ENCODE results near the gene TNRC6B.

The TNRC6B gene

DNA sequence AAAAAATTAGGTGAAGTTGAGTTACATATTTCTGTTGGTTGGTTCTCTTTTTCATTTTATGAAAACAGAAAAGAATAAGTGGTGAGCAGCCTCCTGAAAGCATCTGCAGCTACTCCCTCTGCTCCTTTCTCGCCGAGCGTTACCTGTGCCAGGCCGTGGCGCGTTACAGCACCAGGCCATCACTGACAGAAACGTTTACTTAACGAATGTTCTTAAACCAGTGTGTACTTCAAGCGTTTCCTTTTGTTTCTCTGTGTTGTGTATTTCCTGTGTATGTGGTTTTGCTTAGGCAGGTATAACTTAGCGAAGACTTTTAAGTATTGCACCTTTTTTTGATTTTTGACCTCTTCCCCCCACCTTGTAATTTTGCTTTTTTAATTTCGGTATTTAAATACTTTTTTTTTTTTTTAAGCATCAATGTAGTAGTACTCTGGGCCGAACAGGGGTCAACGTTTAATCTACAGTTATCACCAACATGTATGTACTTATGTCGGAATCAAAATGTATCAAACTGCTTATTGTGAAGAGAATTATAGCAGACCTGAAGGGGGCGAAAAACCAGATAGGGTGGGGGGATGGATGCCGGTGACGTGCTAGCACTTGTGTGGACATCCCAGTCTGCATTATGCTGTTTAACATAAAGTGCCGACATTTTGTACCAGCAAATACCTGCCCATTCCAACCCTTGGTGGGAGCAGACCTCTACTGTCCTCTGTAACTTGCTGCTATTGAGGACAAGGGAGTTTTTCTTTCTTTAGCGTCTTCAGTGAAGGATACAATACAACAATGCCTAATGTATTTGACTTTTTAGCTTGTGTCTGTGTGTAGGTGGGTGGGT lies 147.0 kb downstream of the TNRC6B start:
- Histone ChIP-seq H3K4me1 (ENCODE audit: low read length) (no peaks in the 10 kb centered on the region), H3K9me2 (replicated peaks; ENCODE audit: insufficient read depth, low read length) (no peaks in the 10 kb centered on the region), H3K4me3 (ENCODE audit: low read length) (no peak overlapping the region), H3F3A (ENCODE audit: insufficient read depth, low read length) (no peaks in the 10 kb centered on the region), H3K4me2 (ENCODE audit: low read depth, low read length) (no peak overlapping the region), H3K27ac (ENCODE audit: low read length) (no peak overlapping the region), H3K9me3 (replicated peaks; ENCODE audit: insufficient read depth, low read length) (no peaks in the 10 kb centered on the region), H4K20me1 (ENCODE audit: insufficient read depth, low read length) (no peaks in the 10 kb centered on the region), H3K79me2 (ENCODE audit: low read length) (no peaks in the 10 kb centered on the region), H3K36me3 (replicated peaks; ENCODE audit: insufficient read depth, low read length) (no peaks in the 10 kb centered on the region; the same call in 1 of the 2 replicates), H3K9ac (ENCODE audit: low read length) (no peak overlapping the region), H2AFZ (ENCODE audit: low read length) (no peak overlapping the region), H3K27me3 (replicated peaks; ENCODE audit: insufficient read depth, low read length) (no peaks in the 10 kb centered on the region)
- no peak for DNase-seq
- TF ChIP-seq, protein P1, sequence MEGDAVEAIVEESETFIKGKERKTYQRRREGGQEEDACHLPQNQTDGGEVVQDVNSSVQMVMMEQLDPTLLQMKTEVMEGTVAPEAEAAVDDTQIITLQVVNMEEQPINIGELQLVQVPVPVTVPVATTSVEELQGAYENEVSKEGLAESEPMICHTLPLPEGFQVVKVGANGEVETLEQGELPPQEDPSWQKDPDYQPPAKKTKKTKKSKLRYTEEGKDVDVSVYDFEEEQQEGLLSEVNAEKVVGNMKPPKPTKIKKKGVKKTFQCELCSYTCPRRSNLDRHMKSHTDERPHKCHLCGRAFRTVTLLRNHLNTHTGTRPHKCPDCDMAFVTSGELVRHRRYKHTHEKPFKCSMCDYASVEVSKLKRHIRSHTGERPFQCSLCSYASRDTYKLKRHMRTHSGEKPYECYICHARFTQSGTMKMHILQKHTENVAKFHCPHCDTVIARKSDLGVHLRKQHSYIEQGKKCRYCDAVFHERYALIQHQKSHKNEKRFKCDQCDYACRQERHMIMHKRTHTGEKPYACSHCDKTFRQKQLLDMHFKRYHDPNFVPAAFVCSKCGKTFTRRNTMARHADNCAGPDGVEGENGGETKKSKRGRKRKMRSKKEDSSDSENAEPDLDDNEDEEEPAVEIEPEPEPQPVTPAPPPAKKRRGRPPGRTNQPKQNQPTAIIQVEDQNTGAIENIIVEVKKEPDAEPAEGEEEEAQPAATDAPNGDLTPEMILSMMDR (IDR thresholded peaks at IDR 0.05; ENCODE audit: low read length): no peak
- no peak for TF ChIP-seq EZH2phosphoT487 (IDR thresholded peaks at IDR 0.05; ENCODE audit: low read length)
- no peak for TF ChIP-seq EZH2 (optimal IDR thresholded peaks at IDR 0.05; ENCODE audit: low read depth, low read length)

DNA sequence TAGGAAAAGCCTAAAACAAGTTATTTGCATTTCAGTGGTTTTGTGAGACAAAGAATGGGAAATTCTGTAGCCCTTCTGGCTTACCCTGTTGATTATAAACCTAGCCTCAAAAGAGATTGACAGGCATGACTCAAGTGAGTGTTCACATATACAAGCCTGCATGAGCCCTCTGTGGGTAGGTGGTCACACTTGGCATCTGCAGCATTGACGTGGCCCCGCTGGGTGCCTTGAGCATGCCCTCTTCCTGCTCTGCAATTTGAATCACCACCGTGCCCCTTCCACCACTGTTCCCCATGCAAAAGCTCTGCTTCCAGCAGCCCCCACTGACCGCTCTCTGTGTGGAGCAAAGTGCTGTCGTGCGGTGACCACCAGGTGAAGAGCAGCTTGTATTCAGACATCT lies 147.6 kb downstream of the TNRC6B start:
- H3K9ac ChIP-seq (ENCODE audit: low read length): no peak overlapping the region
- no peak overlapping the region for H2AFZ ChIP-seq (ENCODE audit: low read length)
- no peaks in the 10 kb centered on the region for H3K79me2 ChIP-seq (ENCODE audit: low read length)
- H3K9me3 ChIP-seq (replicated peaks; ENCODE audit: insufficient read depth, low read length): no peaks in the 10 kb centered on the region
- no peaks in the 10 kb centered on the region for H3K9me2 ChIP-seq (replicated peaks; ENCODE audit: insufficient read depth, low read length)
- H3K27ac ChIP-seq (ENCODE audit: low read length): no peak overlapping the region
- H3K27me3 ChIP-seq (replicated peaks; ENCODE audit: insufficient read depth, low read length): no peaks in the 10 kb centered on the region
- H3F3A ChIP-seq (ENCODE audit: insufficient read depth, low read length): no peaks in the 10 kb centered on the region
- DNase-seq: no peak
- H3K36me3 ChIP-seq (replicated peaks; ENCODE audit: insufficient read depth, low read length): no peaks in the 10 kb centered on the region; the same call in 1 of the 2 replicates
- H3K4me3 ChIP-seq (ENCODE audit: low read length): no peak overlapping the region
- no peak for TF ChIP-seq EZH2phosphoT487 (IDR thresholded peaks at IDR 0.05; ENCODE audit: low read length)
- no peak for TF ChIP-seq EZH2 (optimal IDR thresholded peaks at IDR 0.05; ENCODE audit: low read depth, low read length)
- TF ChIP-seq, protein P1 (IDR thresholded peaks at IDR 0.05; ENCODE audit: low read length): no peak
- no peak overlapping the region for H3K4me2 ChIP-seq (ENCODE audit: low read depth, low read length)
- H4K20me1 ChIP-seq (ENCODE audit: insufficient read depth, low read length): no peaks in the 10 kb centered on the region
- H3K4me1 ChIP-seq (ENCODE audit: low read length): no peaks in the 10 kb centered on the region

DNA sequence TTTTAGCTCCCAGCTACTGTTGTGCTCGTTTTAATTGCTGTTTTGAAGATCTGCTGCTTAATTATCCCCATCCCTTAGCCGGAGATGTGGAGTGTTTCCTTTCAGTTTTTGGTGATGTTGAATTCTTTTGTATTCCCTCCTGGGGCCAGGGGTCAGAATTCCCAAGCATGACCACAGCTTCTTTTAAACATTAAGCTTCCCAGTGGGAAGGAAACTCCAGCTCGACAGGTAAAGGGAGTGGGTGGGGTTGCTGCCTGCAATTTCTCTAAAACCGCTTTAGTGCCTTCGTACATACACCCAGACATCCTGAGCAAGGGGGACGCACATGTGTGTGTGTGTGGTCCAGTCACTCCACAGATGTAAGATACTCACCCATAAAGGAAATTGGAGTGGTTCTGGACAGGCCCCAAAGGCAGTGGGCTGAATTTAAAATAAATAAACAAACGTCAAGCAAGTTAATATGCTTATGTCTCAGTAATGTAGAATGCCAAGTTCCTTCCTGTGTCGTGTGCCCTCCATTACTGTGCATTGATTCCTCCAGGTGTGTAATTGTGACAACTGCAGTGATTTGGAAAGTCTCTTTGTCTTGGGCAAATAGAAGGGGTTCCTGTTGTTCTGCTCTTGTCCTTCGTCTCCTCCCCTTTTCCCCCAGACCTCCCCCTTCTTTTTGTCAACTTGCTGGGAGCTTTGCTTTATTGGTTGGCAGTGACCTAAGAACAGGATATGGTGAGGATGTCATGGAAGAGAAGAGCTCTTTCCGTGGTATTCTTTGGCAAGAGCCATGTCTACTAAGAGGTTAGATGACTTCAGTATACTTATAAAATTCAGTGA lies 149.4 kb downstream of the TNRC6B start:
- Histone ChIP-seq H4K20me1 (ENCODE audit: insufficient read depth, low read length) (no peaks in the 10 kb centered on the region), H3K4me3 (ENCODE audit: low read length) (no peak overlapping the region), H3K9ac (ENCODE audit: low read length) (no peak overlapping the region), H3K4me2 (ENCODE audit: low read depth, low read length) (no peak overlapping the region), H3K27ac (ENCODE audit: low read length) (no peak overlapping the region), H3K27me3 (replicated peaks; ENCODE audit: insufficient read depth, low read length) (no peaks in the 10 kb centered on the region), H3K9me3 (replicated peaks; ENCODE audit: insufficient read depth, low read length) (no peaks in the 10 kb centered on the region), H3K36me3 (replicated peaks; ENCODE audit: insufficient read depth, low read length) (no peaks in the 10 kb centered on the region), H3K4me1 (ENCODE audit: low read length) (no peaks in the 10 kb centered on the region), H2AFZ (ENCODE audit: low read length) (no peak overlapping the region), H3F3A (ENCODE audit: insufficient read depth, low read length) (no peaks in the 10 kb centered on the region), H3K9me2 (replicated peaks; ENCODE audit: insufficient read depth, low read length) (no peaks in the 10 kb centered on the region), H3K79me2 (ENCODE audit: low read length) (no peaks in the 10 kb centered on the region)
- TF ChIP-seq, protein P1 (IDR thresholded peaks at IDR 0.05; ENCODE audit: low read length): no peak
- no peak for TF ChIP-seq EZH2phosphoT487 (IDR thresholded peaks at IDR 0.05; ENCODE audit: low read length)
- DNase-seq: no peak
